GM19372 (cell line): ENCODE data around the gene SLC22A23.

Experiments used
- ATAC-seq: cut with Tn5 transposase; IDR thresholded peaks from one replicate; pipeline ENCODE4 v1.9.1; 2021; ENCODE audit warnings: mild to moderate bottlenecking, low read depth, moderate library complexity; ENCODE audit not compliant: unreplicated experiment

Gene SLC22A23

DNA sequence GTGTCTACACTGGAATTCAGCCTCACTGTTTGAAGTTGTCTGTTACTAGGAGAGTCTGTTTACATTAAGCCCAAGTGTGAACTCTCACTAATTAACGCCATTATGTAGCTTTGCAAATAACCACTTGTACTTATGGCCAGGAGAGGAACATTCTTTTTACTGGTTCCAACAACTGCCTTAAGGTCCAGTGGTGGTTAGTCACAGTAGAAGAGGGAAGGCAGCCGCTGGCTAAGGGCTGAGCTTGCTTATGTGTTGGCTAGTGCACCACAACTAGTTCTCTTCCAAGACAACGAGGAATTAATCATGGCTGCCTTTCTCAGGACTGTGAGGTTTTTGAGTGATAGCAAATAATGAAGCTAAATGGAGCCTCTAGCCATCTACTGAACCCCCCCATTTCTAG, 14.9 kb upstream of the SLC22A23 start:
- no peak for ATAC-seq

DNA sequence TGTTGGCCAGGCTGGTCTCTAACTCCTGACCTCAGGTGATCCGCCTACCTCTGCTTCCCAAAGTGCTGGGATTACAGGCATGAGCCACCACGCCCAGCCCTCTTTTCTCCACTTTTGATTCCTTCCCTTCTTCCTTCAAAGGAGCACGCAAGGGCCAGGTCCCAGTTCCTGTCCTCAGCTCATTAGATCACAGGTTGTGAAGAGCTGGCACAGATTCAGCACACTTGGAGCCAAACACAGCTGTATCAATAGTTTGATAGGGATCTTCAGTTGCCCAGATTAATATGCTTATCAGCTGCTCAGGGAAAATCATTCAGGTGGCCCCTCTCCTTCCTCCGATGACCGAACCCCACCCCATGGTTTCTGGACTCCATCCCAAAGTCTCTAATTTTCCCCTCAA, 14.4 kb upstream of the SLC22A23 start:
- no peak for ATAC-seq

DNA sequence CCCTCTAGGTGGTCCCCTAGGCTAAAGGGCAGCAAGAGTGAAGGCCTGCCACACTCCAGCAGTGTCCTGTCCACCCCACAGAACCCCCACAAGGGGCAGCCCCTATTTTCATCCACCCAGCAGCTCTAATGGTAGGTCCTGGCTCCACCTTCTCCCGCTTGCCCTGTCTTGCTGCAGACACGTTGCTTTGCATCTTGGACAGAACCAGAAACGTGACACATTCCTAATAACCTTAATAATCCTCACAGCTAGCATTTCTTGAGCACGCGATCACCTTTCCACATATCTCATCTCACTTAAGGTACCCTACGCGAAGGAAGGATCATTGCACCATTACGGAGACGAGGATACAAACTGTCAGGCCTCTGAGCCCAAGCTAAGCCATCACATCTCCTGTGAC, 11.7 kb upstream of the SLC22A23 start:
- ATAC-seq = no peak

DNA sequence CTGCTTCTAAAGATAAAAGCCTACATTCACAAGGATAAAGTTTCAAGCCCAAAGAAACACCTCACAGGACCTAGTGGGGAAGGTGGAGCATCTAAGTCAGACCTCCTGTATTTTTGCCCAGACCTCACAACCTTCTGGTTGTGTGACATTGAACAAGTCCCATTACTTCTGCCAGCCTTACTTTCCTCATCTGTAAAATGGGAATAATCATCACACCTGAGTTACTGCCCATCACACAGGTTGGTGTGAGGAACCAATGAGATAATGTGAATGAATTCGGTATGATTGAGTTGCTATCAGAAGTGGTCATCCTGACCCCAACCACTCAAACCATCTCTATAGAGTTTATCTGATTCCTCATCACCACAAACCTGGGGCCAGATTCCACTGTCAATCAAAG, 11.1 kb upstream of the SLC22A23 start:
- ATAC-seq = no peak

DNA sequence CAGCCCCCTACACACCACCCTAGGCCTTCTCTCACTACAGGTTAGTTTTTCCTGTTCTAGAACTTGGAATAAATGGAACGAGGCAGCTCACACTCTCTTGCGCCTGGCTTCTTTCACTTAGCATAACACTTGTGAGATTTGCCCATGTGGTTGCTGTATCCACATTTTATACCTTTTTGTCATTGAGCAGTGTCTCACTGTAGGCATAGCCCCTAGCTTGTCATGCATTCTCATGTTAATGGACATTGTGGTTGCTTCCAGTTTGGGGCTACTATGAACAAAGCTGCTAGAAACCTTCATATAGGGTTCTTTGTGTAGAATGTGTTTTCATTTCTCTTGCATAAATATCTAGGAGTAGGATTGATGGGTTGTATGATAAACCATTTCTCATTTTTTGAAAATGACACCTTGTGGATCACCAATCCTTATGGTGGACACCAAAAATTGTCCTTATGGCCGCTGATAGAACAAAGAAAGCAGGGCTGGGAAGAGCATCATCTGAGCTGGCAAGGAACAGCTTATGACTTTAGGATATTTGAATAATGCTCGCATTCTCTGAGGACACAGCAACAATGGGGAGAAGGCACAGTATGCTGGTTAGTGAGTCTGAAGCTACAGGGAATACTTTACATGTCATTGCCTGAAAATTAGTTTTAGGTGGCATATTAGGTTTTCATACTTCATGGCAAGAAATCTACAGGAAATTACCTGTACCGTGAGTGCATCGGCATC, 9.8 kb upstream of the SLC22A23 start:
- no peak for ATAC-seq

DNA sequence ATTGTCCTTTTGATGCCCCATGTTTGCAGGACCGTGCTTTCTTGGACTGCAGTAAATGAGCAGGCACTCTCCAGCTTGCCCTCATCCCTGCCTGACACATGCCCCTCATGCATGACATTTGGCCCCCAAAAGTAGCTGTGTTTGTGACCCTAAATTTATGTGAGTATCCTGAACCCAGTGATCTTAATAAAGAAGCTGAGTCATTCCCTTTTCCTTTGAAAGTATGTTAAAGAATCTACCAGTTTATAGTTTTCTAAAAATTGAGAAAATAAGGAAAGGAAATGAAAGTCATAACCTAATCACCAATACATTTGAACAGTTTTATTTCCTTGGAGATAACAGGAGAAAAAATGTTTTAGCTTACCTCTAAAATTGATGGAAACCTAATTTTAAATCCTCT, 3.4 kb upstream of the SLC22A23 start:
- ATAC-seq = no peak

DNA sequence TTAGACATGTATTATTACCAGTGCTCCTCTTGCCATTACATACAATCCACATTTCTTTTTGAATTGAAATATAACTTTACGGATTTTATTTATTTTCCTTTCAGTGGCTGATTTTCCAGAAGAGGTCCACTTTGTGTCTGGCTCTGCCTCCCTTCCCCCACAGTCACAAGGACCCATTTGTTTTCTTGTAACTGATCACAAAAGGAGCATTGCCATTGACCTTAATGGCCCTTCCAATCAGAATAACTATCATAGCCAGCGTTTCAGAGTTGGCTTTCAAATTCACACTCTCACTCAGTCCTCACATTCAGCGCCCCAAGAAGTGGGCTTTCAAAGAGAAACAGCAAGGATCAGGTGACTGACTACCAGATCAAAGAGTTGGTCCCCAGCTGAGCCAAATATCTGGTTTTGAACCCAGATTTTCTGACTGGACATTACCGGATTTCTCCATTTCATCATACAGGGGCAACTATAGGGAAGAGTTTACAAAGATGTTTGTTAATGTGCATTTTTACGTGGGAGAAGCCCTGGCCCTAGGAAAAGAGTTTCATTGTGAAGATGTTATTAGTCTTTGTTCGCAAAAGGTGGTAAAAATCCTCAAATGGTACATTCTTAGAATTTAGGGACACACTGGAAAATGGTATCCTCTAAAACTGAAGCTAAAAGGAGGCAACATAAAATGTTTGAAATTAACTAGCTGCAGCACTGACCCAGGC, 2.0 kb upstream of the SLC22A23 start:
- ATAC-seq = no peak

DNA sequence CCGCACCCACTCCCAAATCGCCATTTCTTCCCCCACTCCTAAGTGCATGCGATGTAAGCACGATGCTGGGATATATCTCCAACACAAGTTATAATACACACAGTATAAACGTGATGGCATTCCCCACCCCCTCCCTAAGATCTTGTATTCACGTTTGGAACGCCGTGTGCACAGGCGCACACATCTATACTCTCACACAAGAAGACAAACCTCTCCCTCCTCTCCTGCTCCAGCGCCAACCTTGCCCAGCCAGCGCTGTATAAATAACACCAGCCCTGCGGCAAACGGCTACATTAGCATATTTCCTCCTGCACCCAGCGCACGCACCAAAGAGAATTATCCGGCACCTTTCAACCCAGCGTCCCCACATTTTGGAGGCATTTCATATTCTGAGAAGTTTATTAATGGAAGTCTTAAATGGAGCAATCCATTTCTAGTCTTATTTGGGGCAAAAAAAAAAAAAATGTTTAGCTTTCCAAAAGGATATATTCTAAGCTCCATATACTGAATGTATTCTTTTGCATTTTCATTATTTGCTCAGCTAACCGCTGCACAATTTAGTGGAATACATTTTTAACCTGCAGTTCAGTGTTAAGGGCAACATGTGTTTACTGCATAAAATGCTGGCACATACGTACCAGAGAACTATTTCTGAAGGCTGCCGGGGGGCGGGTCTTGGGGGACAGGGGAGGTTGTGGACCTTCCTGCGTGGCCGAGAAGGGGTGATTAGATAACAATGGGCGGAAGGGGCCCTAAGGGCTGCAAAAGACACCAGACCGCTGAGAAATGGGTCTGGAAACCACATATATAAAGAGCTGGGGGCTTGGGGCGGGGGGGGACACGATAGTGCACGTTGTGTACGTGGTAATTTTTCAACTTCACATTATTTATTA, 1.1 kb upstream of the SLC22A23 start:
- ATAC-seq = no peak

DNA sequence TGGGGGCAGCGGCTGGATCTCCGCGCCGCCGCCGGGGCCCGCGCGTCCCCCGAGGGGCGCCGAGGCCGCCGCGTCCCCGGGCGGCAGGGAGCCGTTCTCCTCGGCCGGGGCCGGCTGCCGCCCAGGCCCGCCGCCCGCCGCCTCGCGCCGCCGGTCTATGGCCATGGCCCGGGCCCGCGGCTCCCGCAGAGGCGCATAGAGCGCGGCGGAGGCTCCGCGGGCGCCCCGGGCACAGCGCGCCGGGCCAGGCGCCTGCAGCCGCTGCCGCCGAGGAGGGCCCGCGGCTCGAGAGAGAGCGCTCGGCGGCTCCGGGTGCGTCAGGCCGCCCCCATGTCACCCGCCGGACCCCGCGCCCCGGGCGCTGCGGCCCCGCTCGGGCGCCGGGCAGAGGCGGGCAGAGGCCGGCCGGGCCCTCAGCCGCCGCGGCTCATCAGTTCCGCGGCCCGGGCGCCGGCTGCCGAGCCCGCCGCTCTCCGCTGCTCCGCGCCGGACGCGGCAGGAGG, 404 bp downstream of the SLC22A23 start:
- ATAC-seq = no peak

DNA sequence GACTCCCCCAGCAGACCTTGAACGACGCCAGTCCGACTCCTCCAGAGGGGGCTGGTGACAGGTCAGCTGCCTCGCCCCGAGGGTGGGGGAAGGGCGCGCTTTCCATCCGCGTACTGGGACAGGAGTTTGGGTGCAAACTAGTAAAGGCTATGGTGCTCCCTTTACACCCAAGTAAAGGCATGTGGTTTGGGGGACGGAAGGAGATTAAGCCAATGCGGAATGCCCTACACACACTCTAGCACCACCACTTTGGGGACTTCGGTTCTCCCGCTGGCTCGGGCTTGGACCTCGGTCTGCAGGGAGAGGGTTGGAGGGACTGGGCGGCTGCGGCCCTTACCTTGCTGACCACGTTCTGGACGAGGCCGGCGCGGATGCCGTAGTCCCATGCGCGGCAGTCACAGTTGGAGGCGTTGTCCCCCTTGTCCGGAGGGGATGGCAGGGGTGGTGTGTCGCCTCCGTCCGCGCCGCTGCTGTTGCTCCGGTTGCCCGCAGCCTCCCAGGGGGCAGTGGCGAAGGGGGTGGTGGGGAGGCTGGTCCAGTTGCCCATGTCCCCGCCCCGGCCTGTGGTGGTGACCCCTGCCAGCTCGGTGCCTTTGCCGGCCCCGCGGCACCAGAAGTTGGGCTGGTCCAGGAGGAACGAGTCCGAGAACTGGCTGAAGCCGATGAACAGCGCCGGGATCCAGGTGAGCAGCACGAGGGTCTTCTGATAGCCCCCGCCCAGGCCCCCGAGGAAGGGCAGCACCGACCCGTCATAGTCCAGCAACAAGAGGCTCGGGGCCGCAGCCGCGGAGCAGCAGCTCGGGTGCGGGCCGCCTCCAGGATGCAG, 1.1 kb downstream of the SLC22A23 start:
- ATAC-seq = no peak

DNA sequence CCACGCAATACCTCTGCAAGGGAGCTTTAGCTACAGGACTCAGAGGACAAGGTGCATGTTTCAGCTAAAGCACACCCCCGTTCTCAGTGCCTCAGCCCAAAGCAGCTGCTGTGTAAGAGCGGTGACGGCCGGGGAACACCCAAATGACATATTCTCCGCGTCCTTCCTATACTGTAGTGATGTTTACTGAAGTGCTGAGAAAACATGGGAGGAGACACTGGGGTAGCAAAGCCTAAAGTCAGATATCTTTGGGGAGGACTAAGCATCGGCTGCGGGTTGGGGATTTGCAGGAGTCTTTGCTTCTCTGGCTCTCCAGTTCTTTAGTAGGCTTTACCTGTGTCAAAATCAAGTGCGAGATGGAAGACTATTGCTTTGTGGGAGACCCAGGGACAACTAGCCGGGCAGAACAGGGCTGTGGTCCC, 1.7 kb downstream of the SLC22A23 start:
- no peak for ATAC-seq

DNA sequence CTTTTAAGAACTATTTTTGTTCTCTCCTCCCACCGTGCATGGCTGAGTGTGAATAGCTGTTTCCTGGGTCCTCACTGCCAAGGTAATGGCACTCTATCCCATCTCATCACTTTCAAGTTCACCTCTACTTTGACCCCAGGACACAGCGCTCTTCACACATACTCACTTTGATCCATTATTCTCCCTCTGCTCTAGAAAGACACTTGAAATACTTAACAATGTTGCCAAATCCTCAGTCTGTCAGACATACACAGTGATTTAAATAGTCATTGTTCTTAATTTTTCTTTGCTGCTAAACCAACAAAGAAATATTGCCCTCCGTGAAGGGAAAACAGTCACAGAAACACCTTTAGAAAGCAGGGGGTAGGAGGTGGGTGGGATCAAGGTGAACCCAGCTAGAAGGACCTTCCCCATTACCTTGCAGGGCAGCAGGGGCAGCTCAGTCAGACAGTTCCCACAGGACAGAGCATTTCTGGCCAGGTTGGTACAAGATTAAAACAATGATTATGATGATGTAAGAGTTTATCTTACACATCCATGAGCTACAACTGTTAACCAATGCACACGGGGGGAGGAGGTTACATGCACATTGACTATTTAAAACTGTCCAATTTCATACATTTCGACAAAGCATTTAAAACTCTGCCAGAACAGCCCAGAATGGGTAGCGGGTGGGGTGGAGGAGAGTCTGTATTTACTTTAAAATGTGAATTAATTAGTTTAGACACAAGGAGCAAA, 2.4 kb downstream of the SLC22A23 start:
- ATAC-seq = no peak

DNA sequence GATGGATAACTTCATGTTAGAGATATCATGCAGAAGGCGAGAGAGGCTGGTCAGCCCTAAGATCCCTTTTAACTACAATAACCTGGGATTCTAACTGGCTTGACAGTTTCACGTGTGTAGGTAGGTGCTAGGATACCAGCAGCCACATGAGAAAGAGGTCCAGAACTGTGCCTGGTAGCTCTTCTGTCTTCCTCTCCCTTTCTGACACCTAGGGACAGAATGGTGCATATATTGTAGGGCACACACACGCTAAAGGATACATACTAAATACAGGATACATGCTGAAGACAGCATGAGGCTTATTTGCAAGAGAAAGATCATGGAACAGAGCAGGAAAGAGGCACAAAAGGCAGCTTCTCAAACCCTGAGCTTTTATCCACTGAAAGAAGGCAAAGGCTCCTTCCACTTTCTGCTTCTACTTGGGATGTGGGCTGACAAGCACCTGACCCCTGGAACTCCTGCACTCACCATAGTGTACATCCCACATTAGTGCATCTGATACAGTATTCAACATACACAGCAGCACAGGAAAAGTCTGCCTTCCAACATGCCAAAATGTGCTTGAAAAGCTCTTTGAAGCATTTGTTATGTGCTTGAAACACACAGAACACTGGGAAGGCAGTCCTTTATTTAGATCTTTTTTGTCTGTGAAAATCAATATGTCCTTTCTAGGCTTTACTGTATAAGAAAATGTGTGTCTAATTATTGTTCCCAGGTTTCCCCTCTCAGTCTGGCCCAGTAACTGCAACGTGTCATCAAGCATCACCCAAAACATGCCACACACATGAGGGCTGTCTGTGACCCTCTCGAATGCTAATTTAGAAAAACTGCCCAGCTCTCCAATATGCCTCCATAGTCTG, 3.2 kb downstream of the SLC22A23 start:
- no peak for ATAC-seq

DNA sequence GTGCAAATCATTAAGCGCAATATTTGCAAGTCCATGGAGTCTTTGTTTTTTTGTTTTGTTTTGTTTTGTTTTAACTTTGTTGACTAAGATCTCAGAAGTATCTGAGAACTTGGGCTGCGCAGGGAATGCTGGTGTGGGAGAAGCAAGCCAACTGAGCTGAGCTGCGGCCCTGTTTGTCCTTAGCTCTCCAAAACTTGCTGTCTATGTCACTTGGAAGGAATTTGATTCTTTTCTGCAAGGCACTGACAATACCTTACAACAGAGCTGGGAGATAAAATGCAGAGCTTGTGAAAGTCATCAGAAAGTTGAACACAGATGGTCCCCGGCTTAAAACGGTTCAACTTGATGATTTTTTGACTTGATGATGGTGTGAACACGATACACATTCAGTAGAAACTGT, 5.4 kb downstream of the SLC22A23 start:
- no peak for ATAC-seq

DNA sequence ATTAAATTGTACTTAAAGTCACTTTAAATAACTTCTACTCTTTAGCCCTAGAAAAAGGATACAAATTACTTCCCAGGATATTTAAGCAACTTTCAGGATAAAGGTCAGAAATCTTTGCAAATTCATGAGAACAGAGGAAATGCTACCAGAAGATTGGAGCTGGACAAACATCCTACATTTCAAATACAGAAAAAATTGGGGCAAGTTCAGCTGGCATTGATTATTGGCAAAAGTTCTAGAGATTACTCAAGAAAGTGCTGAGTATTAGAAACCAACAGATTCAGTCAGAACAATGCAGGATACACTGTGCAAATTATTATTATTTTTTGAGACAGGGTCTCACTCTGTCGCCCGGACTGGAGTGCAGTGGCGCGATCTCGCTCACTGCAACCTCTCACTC, 6.0 kb downstream of the SLC22A23 start:
- no peak for ATAC-seq

DNA sequence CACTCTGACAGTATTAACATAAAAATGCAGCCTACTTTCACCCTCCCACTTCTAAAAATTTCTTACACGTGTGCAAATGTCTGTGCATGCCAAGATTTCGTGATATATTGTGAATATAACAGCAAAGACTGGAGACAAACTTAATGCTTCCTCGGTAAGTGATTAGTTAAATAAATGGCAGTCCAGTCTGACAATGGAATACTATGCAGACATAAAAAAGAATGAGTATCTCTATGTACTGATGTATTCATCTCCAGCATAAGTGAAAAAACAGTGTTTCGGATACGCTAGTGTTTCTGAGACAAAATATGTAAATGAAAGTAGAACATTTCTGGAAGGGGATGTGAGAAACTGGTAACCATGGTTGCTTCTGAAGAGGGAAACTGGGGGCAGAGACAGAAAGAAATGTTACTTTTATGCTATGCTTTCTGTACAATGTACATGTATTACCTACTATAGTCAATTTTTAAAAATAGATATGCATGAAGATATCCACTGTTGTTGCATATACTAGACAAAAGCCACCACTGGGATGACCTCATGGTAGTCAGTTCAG, 7.0 kb downstream of the SLC22A23 start:
- ATAC-seq = no peak

DNA sequence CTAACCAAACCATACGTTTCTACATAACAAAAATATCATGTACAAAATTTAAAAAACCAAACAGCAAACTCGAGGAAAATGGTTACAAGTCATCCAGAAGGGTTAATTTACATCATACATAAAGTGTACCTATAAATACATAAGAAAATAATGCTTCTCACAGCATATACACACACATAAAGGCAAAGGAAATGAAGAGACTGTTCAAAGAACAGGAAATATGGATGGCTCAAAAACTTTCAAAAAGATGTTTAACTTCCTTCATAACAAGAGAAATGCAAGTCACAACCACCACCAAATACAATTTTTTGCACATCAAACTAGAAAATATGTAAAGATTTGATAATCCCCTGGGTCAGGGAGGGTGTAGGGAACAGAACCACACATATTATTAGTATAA, 7.5 kb downstream of the SLC22A23 start:
- no peak for ATAC-seq

DNA sequence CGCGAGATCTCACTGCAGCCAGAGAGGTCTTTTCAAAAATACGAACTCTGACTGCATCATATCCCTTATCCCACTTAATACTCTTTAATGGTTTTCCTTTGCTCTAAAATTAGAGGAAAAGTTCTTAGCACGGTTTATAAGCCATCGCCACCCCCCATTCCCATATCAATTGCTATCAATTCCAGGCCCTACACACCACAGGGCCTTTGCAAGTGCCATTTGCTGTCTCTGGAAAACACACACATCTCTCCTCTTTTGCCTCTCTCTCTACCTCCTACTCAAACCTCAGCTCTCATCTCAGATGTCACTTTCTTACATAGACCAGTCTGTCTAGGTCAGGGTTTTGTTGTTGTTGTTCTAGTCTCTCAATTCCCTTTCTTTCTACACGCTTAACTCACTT, 9.8 kb downstream of the SLC22A23 start:
- ATAC-seq = no peak
